ENCODE data around the gene RNF212.

- no peak for TF ChIP-seq CTCF (IDR thresholded peaks at IDR 0.05 in 4 of 5, conservative IDR thresholded peaks at IDR 0.05 in 1 of 5)
- TF ChIP-seq POLR2A (IDR thresholded peaks at IDR 0.05), result no peak
Observed at GRCh38 chr4:1097553-1097952, 15.8 kb downstream of the RNF212 start.
